ENCODE results near the gene GORASP1. TPM values are rescaled to one million over a fixed set of nuclear protein-coding genes. Genes with fewer than 3 reads are reported as not detected.

The GORASP1 gene
- total and polyA plus RNA-seq, 2 experiments from 2014 or later = 10.3 to 38.3 TPM

GRCh38 chr3:39118079-39118478 is 10.7 kb upstream of the GORASP1 start:
- Mint-ChIP-seq H3K4me3 (no peak overlapping the region), H3K36me3 (ENCODE audit: low read depth) (no peaks in the 10 kb centered on the region; the same call in 2 of the 3 replicates), H3K27me3 (ENCODE audit: insufficient read depth, low read depth, poor library complexity) (no peaks in the 10 kb centered on the region), H3K9me3 (no peaks in the 10 kb centered on the region), H3K4me1 (no peaks in the 10 kb centered on the region), H3K27ac (no peak overlapping the region)
- H3K4me2 ChIP-seq = no peak overlapping the region
- H2AFZ ChIP-seq = no peak overlapping the region
- no peaks in the 10 kb centered on the region for H3K36me3 ChIP-seq (ENCODE audit: insufficient read depth)
- H3K4me3 ChIP-seq = no peak overlapping the region
- no peaks in the 10 kb centered on the region for H3F3A ChIP-seq (replicated peaks; ENCODE audit: low read depth)
- no peaks in the 10 kb centered on the region for H3K9me2 ChIP-seq (ENCODE audit: insufficient read depth)
- ATAC-seq (no peak), DNase-seq (ENCODE audit: low spot score) (no peak)
- H3K27ac ChIP-seq (ENCODE audit: low read depth) = no peak overlapping the region
- no peak for TF ChIP-seq ZNF114 (CRISPR knock-in tag; IDR thresholded peaks at IDR 0.05)
- TF ChIP-seq REST (IDR thresholded peaks at IDR 0.05; ENCODE audit: unreplicated experiment) = no peak
- no peak for TF ChIP-seq NANOG (IDR thresholded peaks at IDR 0.05; ENCODE audit: borderline replicate concordance)
- no peak for TF ChIP-seq ETS1 (IDR thresholded peaks at IDR 0.05)
- no peak for TF ChIP-seq EZH2phosphoT487 (IDR thresholded peaks at IDR 0.05; ENCODE audit: unreplicated experiment)
- TF ChIP-seq STAT1 (IDR thresholded peaks at IDR 0.05; ENCODE audit: unreplicated experiment) = no peak
- H4K20me1 ChIP-seq (replicated peaks; ENCODE audit: insufficient read depth) = no peaks in the 10 kb centered on the region
- H3K79me2 ChIP-seq (replicated peaks; ENCODE audit: insufficient read depth) = no peaks in the 10 kb centered on the region
- no peaks in the 10 kb centered on the region for H3K27me3 ChIP-seq (ENCODE audit: insufficient read depth)
- H3K4me1 ChIP-seq (ENCODE audit: insufficient read depth) = no peaks in the 10 kb centered on the region

GRCh38 chr3:39115870-39116269 is 8.4 kb upstream of the GORASP1 start:
- ATAC-seq (no peak), DNase-seq (ENCODE audit: low spot score) (no peak)
- no peaks in the 10 kb centered on the region for H3K4me1 ChIP-seq (ENCODE audit: insufficient read depth)
- H3F3A ChIP-seq (replicated peaks; ENCODE audit: low read depth) = no peaks in the 10 kb centered on the region
- Mint-ChIP-seq H3K4me3 (no peak overlapping the region), H3K36me3 (ENCODE audit: low read depth) (no peaks in the 10 kb centered on the region), H3K27me3 (ENCODE audit: insufficient read depth, low read depth, poor library complexity) (no peaks in the 10 kb centered on the region), H3K27ac (no peak overlapping the region), H3K9me3 (no peaks in the 10 kb centered on the region; the same call in 2 of the 3 replicates), H3K4me1 (no peaks in the 10 kb centered on the region; the same call in 2 of the 3 replicates)
- H3K79me2 ChIP-seq (replicated peaks; ENCODE audit: insufficient read depth) = no peaks in the 10 kb centered on the region
- H3K4me2 ChIP-seq = no peak overlapping the region
- H3K36me3 ChIP-seq (ENCODE audit: insufficient read depth) = no peaks in the 10 kb centered on the region
- no peaks in the 10 kb centered on the region for H4K20me1 ChIP-seq (replicated peaks; ENCODE audit: insufficient read depth)
- H3K4me3 ChIP-seq = no peak overlapping the region
- no peaks in the 10 kb centered on the region for H3K9me2 ChIP-seq (ENCODE audit: insufficient read depth)
- H3K27me3 ChIP-seq (ENCODE audit: insufficient read depth) = no peaks in the 10 kb centered on the region
- H2AFZ ChIP-seq = no peak overlapping the region
- no peak overlapping the region for H3K27ac ChIP-seq (ENCODE audit: low read depth)
- no peak for TF ChIP-seq ETS1 (IDR thresholded peaks at IDR 0.05)
- TF ChIP-seq POLR2AphosphoS5 (IDR thresholded peaks at IDR 0.05; ENCODE audit: low read depth) = no peak
- TF ChIP-seq REST (IDR thresholded peaks at IDR 0.05; ENCODE audit: unreplicated experiment) = no peak
- no peak for TF ChIP-seq JUNB (IDR thresholded peaks at IDR 0.05; ENCODE audit: unreplicated experiment)
- TF ChIP-seq STAT1 (IDR thresholded peaks at IDR 0.05; ENCODE audit: unreplicated experiment) = no peak
